GM18508 (cell line): ENCODE data around the gene FCAMR.

Experiments
- ATAC-seq: cut with Tn5 transposase; IDR thresholded peaks from one replicate; pipeline ENCODE4 v1.9.1; 2021; ENCODE audit warnings: moderate number of reproducible peaks; ENCODE audit not compliant: insufficient read depth, unreplicated experiment

Gene FCAMR

DNA sequence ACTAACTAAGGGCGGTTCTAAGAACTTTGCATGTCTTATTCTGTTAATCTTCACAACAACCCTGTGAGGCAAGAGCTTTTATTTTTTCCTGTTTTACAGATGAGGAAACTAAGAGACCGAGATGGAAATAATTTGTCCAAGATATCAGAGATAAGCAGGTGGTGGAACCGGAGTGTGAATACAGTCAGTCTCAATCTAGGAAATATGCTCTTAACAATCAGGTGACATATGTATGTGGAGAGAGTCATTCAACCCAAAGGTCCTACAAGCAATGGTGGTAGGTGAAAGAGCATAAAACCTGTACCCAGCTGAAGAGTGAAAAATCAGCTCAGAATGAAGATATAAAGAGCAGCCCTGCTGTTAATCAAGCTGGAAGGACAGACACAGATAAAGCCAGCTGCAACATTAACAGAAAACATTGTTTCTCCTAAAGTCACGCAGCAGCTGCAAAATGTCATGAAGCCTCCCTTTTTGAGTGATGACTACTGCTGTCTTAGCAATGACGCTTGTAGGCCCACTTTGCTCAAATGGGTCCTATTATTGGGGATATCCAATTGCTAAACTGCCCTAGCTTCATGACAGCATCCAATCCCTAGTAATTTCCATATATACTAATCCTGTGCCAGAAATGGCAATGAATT lies 30.5 kb upstream of the FCAMR start:
- ATAC-seq, result no peak

DNA sequence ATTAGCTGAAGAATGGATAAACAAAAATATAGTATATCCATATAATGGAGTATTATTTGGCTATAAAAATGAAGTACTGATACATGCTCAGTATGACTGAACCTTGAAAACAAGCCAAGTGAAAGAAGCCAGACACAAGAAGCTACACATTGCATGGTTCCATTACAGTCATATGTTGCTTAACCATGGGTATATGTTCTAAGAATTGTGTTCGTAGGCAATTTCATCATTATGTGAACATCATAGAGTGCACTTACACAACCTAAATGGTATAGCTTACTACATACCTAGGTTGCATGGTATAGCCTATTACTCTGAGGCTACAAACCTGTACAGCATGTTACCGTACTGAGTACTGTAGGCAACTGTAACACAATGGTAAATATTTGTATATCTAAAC lies 28.6 kb upstream of the FCAMR start:
- ATAC-seq, result no peak

DNA sequence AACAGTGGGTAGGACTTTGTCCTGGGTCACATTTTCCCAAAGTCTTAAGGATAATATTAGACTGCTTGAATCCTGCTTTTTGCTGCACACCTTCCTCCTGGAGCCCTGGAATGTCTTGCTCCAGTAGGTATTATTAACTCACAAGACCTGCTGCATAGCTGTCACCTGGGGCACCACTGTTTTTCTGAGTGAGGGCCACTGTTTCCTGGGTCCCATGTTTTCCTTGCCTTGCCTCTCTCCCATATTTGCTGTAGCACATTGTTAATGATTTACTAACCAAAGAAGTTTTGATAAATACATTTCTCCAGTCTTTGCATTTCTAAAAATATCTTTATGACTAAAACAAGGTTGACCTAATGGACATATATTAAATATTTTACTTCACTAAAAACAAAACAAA lies 22.5 kb upstream of the FCAMR start:
- no peak for ATAC-seq

DNA sequence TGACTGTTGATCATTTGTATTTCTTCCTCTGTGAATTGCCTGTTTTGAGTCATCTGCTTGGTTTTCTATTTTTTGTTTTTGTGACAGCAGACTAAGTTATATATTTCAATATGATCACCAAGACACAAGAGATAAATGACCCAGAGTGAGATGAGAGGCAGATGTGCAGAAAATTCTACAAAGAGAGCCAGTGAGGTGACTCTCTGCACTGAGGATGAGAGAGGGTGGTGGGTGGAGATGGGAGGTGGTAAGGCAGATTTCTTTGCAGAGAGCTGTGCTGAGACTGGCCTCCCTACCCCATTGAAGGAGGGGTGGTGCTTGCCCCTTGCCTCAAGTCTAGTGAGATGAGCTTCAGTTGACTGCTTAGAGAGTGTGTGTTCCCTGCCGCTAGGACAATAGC lies 17.6 kb upstream of the FCAMR start:
- ATAC-seq, result no peak

DNA sequence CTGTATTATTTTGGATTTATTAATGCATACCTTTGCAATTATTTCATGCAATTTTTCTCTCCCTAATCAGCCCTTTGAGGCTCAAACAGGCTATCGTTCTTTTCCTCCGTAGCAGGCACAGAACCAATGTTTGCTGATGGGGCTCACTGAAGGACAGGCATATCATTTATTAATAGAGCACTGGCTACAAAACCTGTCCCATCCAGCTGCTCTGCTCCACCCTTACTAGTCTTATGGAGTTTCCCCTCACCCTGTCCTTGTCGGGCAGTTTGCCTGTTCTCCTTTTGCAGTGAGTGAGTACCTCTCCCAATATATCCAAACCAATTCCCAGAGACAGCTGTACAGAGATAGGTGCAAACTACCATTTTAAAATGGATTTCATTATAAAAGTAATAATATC lies 16.6 kb upstream of the FCAMR start:
- ATAC-seq, result no peak

DNA sequence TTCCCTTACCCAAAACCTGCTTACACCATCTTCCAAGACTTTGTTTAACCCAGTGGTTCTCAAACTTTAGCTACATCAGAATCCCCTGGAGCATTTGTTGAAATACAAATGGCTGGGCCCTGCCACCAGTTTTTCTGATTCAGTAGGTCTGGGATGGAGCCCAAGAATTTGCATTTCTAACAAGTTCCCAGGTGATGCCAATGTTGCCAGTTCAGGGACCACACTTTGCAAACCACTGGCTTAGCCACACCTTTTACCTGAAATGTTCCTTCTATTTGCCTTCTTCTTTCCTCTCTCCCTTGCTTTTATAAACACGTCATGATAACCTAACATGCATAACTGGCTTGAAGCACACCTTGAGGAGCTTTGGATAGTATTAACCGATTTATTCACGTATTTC lies 16.1 kb upstream of the FCAMR start:
- ATAC-seq, result no peak

DNA sequence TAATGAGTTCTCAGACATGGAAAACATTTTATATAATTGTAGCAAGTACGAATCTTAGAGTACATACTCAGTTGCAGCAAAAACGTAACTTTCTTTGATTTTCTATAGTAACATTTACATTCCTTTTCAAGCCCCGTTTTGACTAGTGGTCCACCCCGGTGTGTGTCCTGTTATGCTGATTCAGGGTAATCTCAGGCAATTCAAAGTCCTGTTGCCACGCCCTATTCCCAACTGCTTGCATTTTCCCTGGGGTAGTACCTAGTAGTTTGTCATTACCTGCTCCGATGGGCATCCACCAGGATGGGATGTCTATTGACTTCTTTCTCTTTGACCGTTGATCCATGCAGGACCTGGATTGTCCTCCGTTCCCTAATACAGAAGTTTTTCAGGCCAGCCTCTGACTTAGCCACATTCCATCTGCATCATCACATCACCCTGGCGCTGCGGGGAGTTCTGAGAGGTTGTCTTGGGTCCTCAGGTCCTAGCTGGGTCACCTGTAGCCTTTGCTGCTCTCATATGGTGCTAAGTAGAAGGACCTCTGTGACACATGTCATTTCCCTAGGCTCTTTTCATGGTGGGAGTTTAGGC lies 15.0 kb upstream of the FCAMR start:
- no peak for ATAC-seq

DNA sequence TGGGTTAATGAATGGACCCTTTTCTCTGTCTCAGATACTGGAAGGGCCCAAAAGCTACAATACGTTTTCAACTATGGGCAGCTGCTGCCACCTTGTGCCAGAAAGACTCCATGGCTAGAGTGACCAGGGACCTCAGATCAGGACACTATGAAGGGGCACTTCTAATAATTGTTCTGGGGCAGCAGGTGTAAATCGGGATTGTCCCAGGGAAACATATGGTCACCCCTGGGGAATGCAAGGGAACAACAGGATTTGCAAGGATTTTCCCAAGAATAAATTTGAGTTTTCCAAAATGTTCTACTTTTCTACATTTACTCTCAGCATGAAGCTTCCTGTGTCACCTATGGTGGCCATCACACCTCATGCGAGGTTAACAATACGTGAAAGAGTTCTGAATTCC lies 12.0 kb upstream of the FCAMR start:
- ATAC-seq, result no peak

DNA sequence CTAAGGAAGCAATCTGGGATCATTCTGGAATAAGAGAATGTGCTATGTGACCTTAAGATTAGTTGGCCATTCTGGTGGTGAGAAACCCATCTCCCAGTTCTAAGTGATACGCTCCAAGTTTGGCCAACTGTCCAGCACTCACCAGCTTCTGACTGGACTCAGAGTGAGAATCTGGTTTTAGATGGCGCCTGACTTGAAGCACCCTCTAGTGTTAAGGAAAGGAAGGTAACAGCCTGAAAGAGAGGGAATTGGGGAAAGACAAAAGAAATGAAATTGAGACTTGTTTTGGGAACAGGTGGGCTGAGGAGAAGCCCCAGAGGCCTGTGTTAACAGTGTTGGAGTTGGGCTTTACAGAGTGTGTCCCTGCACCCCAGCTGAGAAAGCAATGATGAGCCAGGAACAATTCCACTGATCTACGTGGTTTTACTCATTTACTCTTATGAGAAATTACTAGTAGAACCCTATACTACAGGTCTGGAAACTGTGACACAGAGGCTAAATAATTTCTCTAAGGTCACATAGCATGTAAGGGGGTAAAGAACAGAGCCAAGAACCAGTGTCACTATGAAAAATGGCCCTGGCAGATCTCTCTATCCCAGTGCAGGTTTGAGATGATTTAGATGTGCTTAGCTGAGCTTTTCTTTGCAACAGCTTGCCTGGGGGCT lies 9.3 kb upstream of the FCAMR start:
- ATAC-seq, result no peak

DNA sequence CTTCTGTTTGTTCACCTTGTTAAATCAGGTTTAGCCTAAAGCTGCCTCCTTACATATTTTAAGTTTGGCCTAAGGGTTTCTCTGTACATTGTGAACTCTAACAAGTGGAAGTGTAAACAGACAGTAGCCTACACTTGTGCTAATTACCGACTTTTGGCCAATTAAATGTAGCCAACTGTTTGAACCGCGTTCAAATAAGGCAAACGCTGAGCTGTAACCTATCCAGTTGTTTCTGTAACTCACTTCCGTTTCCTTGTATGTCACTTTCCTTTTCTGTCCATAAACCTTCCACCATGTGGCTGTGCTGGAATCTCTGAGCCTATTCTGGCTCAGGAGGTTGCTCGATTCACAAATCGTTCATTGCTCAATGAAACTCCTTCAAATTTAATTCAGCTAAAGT lies 8.0 kb upstream of the FCAMR start:
- no peak for ATAC-seq

DNA sequence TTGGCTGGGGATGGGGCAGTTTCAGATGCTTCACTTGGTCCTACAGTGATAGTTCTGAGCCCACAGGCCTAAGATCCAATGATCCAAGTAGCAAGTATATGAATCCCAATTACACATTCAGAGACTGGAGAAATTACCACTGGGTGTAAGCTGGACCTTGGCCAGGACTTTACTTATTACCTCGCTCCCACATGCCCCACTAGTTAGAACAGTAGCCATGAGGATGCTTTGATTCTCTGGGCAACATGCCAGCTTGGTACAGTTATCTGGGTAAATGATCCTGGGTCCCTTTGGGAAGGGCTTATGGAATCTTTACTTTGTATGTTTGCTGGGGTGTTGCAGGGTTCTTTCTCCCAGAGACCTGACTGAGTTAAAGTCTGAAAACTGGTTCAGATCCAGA lies 5.0 kb upstream of the FCAMR start:
- ATAC-seq, result no peak

DNA sequence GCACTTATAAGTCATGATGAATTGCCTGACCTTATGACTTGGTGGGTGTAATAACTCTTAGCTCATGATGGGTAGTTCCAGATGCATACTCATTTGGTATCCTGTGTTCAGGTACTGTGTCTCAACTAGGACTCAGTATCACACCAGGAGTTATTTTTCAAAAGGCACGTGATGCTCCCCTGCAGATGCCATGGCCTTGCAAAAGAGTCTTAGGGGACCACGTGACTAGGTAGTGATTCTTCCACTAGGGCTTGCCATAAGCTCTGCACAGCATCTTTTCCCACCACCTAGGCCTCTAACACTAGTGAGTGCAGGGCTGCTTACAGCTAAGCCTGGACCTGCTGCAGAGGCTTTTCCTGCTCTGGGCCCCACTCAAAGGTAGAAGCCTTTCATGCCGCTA lies 3.9 kb upstream of the FCAMR start:
- ATAC-seq, result no peak

DNA sequence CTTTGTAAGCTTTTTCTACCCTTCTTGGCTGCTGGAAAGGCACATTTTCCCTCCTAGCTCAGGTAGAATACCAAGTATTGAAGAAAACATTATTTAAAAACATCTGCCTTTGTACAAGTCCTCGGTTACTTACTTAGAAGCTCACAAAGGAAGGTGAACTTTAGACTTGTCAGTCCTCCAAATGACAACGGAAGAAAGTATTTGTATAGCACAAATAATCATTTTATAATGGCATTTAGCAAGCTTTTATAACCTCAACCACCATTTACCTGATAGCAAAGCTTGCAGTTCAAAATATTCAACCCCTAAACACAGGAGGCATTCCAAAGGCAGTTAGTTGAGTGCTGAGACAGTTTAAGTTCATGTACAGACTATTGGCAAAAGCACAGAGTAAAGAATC lies 2.5 kb upstream of the FCAMR start:
- no peak for ATAC-seq

DNA sequence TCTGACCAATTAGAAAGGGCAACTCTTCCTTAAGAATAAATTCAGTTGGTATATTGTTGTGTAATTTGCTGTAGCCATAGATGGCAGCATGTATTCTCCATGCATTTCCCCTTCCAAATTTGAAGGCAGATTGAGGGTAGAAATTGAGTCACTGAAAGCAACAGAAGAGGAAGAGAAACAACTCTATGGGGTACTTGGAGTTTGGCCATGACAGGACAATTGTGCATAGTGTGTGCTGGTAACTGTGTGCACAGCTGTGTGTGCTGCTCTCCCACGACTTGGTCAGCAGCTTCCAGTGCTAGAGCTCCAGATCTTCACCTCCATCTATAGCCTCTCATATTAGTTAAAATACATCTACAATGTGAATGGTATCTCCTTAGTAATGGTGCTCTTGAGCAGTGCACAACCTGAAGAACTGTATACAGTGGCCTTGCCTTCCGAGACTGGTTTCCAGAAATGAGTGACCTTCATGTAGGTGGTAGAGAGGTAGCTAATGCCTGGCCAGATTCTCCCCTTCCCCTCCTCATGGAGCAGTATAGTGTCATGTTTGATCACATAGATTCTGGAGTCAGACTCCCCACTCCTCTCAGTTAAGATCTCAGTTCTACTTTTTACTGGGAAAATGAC lies 882 bp upstream of the FCAMR start:
- ATAC-seq, result no peak

DNA sequence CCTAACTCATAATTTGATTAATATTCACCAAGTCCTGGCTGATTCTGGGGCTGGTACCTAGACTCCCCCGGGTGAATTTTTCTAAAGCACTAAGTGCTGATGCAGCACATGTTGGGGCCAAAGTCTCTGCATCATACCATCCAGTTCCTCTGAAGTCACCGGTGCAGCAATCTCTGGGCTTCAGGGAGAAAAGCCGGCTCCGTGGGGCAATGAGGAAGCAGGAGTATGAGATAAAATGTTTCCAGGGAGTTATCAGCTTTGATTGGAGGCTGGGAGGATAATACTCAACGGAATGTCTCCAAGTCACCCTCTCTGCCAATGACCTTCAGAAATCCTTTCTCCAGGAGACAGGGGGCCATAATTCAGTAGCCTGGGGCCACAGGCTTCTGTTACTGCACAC lies 1.2 kb downstream of the FCAMR start:
- ATAC-seq, result no peak

DNA sequence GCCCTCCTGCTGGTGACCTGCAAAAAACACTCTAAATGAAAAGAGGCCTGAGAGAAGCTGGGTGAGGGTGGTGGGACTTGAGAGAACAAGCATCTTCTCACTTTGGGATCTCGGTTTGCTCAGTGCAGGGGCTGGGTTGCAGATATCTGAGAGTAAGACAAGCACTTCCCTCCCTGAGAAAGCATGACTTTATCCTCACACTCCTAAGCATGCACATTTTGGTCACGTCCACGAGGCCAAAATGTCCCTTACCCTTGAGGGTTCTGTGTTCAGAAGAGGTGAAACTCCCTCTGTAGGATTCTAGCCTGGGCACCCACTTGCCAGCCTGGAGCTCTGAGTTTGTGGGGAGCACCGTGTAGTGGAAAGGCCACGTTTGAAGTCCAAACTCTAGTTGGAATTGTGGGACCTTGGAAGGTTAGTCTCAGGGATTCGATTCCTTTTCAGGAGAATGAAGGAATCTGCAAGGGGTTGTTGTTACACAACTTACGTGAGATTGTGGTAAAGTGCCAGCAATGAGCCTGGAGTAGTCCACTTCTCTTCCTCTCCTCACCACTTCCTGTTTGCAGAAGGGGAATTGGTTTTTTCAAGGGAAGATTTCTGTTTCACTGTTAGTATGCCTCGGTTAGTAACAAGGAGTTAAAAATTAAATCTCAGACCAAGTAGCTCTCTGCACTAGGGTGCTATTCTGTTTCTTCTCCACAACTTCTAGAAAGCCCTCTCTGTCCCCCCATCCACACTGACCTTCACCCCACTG lies 3.0 kb downstream of the FCAMR start:
- no peak for ATAC-seq

DNA sequence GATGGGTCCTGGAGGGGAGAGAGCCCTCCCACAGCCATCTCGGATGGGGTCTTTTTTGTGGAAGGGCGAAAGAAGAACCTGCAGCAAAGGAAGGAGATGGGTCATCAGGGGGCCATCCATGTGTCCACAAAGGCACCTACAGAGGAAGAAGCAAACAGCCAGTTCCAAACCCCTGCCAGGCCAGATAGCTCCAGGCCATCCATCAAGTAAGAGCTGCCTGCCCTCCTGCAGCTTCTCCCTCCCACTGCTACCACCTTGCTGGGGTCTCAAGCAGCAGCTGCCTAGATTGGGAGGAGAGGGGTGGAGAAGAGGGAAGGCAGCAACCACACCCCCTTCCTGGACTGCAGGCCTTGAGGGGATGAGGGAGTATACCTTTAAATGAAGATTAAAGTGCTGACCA lies 4.5 kb downstream of the FCAMR start:
- ATAC-seq, result no peak

DNA sequence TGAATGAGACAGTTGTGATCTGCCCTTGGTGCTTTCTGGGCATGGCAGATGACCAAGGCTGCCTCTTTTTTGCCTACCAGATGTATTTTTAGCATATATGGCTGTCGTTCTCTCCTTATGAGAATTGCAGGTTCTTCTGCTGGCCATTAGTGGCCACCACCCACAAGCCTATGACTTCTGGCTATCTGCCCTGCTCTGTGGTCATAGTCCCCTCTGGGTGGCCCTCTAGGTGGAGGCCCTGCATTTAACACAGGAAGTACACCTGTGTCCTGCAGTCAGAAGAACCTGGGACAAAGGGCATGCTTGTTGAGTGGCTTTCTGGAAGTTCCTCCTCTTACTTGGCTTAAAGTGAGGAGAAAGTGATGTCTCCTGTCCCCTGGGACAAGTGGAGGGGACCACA lies 6.5 kb downstream of the FCAMR start:
- no peak for ATAC-seq

DNA sequence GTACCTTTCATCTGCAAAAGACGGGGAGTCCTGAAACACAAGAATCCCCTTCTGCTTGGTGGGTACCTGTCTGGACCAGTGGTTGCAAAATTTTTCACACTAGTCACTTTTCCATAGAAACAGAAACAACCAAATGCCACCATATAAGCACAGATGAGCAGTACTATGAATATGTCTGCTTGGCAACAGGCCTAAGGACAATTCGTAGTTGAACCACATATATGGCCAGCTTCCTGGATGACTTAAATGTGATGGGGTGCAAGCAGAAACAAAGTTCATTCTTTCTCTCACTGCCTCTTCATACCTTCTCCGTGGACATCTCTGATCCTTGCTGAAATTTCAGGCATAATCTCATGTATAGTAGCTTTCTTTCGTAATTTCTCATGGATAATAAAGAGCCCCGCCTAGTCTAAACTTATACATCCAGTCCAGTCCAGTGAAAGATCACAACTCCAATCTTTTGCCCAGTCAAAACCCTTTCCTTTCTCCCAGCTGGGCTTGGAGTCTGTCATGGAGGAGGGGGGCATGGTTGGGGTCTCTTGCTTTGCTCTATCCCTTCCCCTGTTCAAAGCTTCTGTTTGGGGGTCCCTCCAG lies 7.0 kb downstream of the FCAMR start:
- ATAC-seq, result no peak

DNA sequence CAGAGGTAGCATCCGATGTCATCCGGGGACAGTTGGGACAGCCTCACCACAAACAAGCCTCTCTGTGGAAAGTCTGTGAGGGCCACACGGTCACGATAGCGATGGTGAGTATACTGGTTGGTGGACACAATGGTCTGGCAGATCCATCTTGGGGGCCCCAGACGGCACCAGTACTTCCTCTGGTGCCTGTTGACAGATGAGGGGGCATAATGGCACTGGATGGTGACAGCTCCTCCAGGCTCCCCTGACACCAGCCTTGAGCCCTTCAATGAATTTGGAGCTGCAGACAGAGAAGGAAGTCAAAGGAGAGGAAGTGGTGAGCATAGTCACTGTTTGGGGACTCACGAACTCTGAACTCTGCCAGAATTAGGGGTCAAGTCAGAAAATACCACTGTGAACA lies 8.0 kb downstream of the FCAMR start:
- ATAC-seq, result no peak

DNA sequence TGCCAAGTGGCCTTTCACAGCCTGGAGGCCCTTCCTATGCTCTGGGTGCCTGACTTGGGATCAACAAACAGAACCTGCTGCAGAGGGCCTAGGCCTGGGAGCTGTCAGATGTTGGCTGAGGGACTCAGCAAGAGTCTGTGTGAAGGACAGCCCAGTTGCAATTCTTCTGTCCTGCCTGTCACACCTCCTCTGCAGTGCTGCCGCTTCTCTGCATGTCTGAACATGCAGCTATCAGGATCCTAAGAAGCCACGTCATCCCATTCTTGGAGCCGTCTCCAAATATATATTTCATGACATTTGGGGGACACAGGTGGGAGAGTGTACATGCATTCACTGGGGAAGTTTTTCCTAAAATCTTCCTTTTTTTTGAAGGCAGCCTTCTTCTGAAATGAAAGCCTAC lies 8.6 kb downstream of the FCAMR start:
- ATAC-seq, result no peak
